PC-9 (cell line): ENCODE measurements around the gene ANKRD6.

Experiments
- CTCF ChIP-seq: fragments of 200-600 bp; sonication (generic); conservative IDR thresholded peaks from 2 replicates; pipeline ENCODE4 v1.6.1; 2017; ENCODE audit warnings: mixed run types, antibody characterized with exemption, mild to moderate bottlenecking, moderate library complexity
- EZH2 ChIP-seq: fragments of 200-600 bp; sonication (generic); IDR thresholded peaks from 2 replicates; pipeline ENCODE4 v1.8.0; 2017; ENCODE audit warnings: antibody characterized with exemption, low read depth

GRCh38 chr6:89590133-89590532 is 157.2 kb downstream of the ANKRD6 start:
- TF ChIP-seq EZH2 (no peak), CTCF (no peak)
